ENCODE data around the gene UFC1.

The UFC1 gene

DNA sequence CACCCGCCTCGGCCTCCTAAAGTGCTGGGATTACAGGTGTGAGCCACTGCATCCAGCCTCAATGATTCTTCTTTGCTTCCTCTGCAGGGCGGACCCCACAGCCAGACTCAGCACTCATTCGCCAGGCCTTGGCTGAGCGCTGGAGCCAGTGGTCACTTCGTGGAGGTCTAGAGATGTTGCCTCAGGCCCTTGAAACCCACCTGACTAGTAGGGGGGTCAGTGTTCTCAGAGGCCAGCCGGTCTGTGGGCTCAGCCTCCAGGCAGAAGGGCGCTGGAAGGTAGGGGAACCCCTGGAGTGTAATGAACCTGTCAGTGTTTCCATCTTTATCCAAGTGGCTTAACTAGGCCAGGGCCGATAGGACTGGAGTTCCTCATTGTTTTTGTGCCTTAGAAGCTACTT is 15.1 kb downstream of the UFC1 start:
- DNase-seq (ENCODE audit: low spot score), result no peak
- H3K9me3 ChIP-seq (replicated peaks in 1 of 2; ENCODE audit: control insufficient read depth in 2 of 2, insufficient read depth in 1 of 2, low read depth in 1 of 2, low read length in 2 of 2), result no peaks in the 10 kb centered on the region

DNA sequence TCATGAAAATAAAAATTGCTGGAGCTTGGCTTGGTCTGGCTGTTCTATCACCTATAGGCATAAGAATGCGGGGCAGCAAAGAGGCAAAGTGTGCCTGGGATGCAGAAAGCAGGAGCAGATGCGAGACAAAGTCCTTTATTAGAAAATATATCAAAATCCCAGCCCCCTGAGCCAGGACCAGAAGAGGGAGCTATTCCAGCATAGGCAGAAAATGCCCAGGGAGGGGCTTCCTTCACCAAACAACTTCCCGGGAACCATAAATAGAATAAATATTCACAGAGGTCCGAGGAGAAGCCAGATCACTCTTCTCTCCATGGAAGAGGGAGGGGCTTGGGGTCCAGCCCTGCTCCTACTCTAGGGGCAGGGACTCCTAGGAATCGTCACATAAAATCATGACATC is 17.4 kb downstream of the UFC1 start:
- Histone ChIP-seq H3K4me1 (ENCODE audit: control insufficient read depth in 2 of 2, insufficient read depth in 1 of 2, low read depth in 1 of 2, low read length in 2 of 2) (peaks cover 2 to 3% of the 10 kb centered on the region in 2 donors), H3K4ac (ENCODE audit: low read length) (no peak overlapping the region), H3K36me3 (replicated peaks in 1 of 2; ENCODE audit: control insufficient read depth in 2 of 2, insufficient read depth in 2 of 2, low read length in 2 of 2) (peaks cover 50 to 69% of the 10 kb centered on the region in 2 donors), H3K23ac (ENCODE audit: low read depth, low read length, poor library complexity) (no peak overlapping the region), H3K27me3 (ENCODE audit: control insufficient read depth in 3 of 3, insufficient read depth in 3 of 3, low read depth in 1 of 3, low read length in 3 of 3) (no peaks in the 10 kb centered on the region), H2BK15ac (ENCODE audit: low read length) (no peak overlapping the region), H3K79me1 (ENCODE audit: low read depth, low read length) (peaks cover 2% of the 10 kb centered on the region), H2BK5ac (ENCODE audit: low read length) (no peak overlapping the region), H2BK120ac (ENCODE audit: low read depth, low read length) (no peak overlapping the region), H3K18ac (ENCODE audit: low read length) (no peak overlapping the region), H3K9me3 (replicated peaks in 1 of 2; ENCODE audit: control insufficient read depth in 2 of 2, insufficient read depth in 1 of 2, low read depth in 1 of 2, low read length in 2 of 2) (no peaks in the 10 kb centered on the region), H2BK12ac (ENCODE audit: low read length) (no peak overlapping the region), H3K4me2 (ENCODE audit: insufficient read depth, low read length, poor library complexity, severe bottlenecking) (no peak overlapping the region), H2AK5ac (ENCODE audit: low read depth, low read length) (no peak overlapping the region), H4K91ac (ENCODE audit: low read depth, low read length, poor library complexity) (no peak overlapping the region), H3K9ac (ENCODE audit: low read depth, low read length, poor library complexity) (no peak overlapping the region), H2AFZ (ENCODE audit: low read length) (no peak overlapping the region), H4K8ac (ENCODE audit: low read depth, low read length) (no peak overlapping the region), H3K27ac (replicated peaks; ENCODE audit: low read length) (no peak overlapping the region), H3K4me3 (ENCODE audit: low read length in 2 of 2) (no peak overlapping the region), H3K14ac (ENCODE audit: low read length) (no peak overlapping the region)
- no CpG with 5 or more reads among the region's 5 CpGs for WGBS, 2 donors (ENCODE audit: extremely low coverage in 2 of 2, insufficient read length in 2 of 2, insufficient replicate concordance in 1 of 2)
- DNase-seq (ENCODE audit: low spot score), result no peak

More for the DNA sequence above, 15.1 kb downstream of the UFC1 start:
- Histone ChIP-seq H2BK5ac (ENCODE audit: low read length) (no peak overlapping the region), H3K36me3 (replicated peaks in 1 of 2; ENCODE audit: control insufficient read depth in 2 of 2, insufficient read depth in 2 of 2, low read length in 2 of 2) (peaks cover 44 to 62% of the 10 kb centered on the region in 2 donors), H3K27me3 (ENCODE audit: control insufficient read depth in 3 of 3, insufficient read depth in 3 of 3, low read depth in 1 of 3, low read length in 3 of 3) (no peaks in the 10 kb centered on the region), H3K23ac (ENCODE audit: low read depth, low read length, poor library complexity) (no peak overlapping the region), H2BK15ac (ENCODE audit: low read length) (no peak overlapping the region), H3K79me1 (ENCODE audit: low read depth, low read length) (peaks cover 2% of the 10 kb centered on the region), H3K9ac (ENCODE audit: low read depth, low read length, poor library complexity) (no peak overlapping the region), H3K4me1 (ENCODE audit: control insufficient read depth in 2 of 2, insufficient read depth in 1 of 2, low read depth in 1 of 2, low read length in 2 of 2) (peaks cover 3 to 4% of the 10 kb centered on the region in 2 donors), H2AFZ (ENCODE audit: low read length) (no peak overlapping the region), H3K27ac (replicated peaks; ENCODE audit: low read length) (no peak overlapping the region), H4K91ac (ENCODE audit: low read depth, low read length, poor library complexity) (no peak overlapping the region), H3K18ac (ENCODE audit: low read length) (no peak overlapping the region), H2BK12ac (ENCODE audit: low read length) (no peak overlapping the region), H3K4me3 (ENCODE audit: low read length in 2 of 2) (no peak overlapping the region), H3K4ac (ENCODE audit: low read length) (no peak overlapping the region), H3K4me2 (ENCODE audit: insufficient read depth, low read length, poor library complexity, severe bottlenecking) (no peak overlapping the region), H4K8ac (ENCODE audit: low read depth, low read length) (no peak overlapping the region), H2AK5ac (ENCODE audit: low read depth, low read length) (no peak overlapping the region), H2BK120ac (ENCODE audit: low read depth, low read length) (no peak overlapping the region), H3K14ac (ENCODE audit: low read length) (no peak overlapping the region)
- no CpG with 5 or more reads among the region's 9 CpGs for WGBS, 2 donors (ENCODE audit: extremely low coverage in 2 of 2, insufficient read length in 2 of 2, insufficient replicate concordance in 1 of 2)

DNA sequence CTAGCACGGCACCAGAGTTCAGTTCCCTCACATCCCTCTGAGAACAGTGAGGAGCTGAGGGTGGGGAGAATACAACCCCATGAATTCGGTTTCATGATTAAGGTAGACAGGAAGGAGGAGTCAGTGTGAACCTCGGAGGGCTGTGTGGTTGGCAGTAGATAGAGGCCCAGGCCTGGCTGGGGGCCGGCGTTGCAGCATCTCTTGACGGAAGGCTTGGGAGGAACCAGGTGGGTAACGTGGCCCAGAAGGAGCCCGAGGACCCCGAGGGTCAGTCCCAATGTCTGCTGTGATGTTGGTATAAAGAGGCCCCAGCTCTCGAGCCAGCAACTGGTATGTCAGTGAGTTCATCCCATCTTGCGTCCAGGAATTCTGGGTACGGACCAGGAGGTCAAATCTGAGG is 17.9 kb downstream of the UFC1 start:
- no CpG with 5 or more reads among the region's 12 CpGs for WGBS, 2 donors (ENCODE audit: extremely low coverage in 2 of 2, insufficient read length in 2 of 2, insufficient replicate concordance in 1 of 2)
- Histone ChIP-seq H2BK15ac (ENCODE audit: low read length) (no peak overlapping the region), H4K8ac (ENCODE audit: low read depth, low read length) (no peak overlapping the region), H3K14ac (ENCODE audit: low read length) (no peak overlapping the region), H3K27ac (replicated peaks; ENCODE audit: low read length) (no peak overlapping the region), H3K18ac (ENCODE audit: low read length) (no peak overlapping the region), H2BK120ac (ENCODE audit: low read depth, low read length) (no peak overlapping the region), H3K4me2 (ENCODE audit: insufficient read depth, low read length, poor library complexity, severe bottlenecking) (no peak overlapping the region), H3K9me3 (replicated peaks in 1 of 2; ENCODE audit: control insufficient read depth in 2 of 2, insufficient read depth in 1 of 2, low read depth in 1 of 2, low read length in 2 of 2) (no peaks in the 10 kb centered on the region), H3K4me3 (ENCODE audit: low read length in 2 of 2) (no peak overlapping the region), H3K4me1 (ENCODE audit: control insufficient read depth in 2 of 2, insufficient read depth in 1 of 2, low read depth in 1 of 2, low read length in 2 of 2) (peaks cover 7% of the 10 kb centered on the region in 2 donors), H3K79me1 (ENCODE audit: low read depth, low read length) (peaks cover 3% of the 10 kb centered on the region), H3K36me3 (replicated peaks in 1 of 2; ENCODE audit: control insufficient read depth in 2 of 2, insufficient read depth in 2 of 2, low read length in 2 of 2) (peaks cover 50 to 69% of the 10 kb centered on the region in 2 donors), H3K4ac (ENCODE audit: low read length) (no peak overlapping the region), H4K91ac (ENCODE audit: low read depth, low read length, poor library complexity) (no peak overlapping the region), H2AFZ (ENCODE audit: low read length) (no peak overlapping the region), H3K9ac (ENCODE audit: low read depth, low read length, poor library complexity) (no peak overlapping the region), H2BK12ac (ENCODE audit: low read length) (no peak overlapping the region), H2AK5ac (ENCODE audit: low read depth, low read length) (no peak overlapping the region), H2BK5ac (ENCODE audit: low read length) (no peak overlapping the region), H3K27me3 (ENCODE audit: control insufficient read depth in 3 of 3, insufficient read depth in 3 of 3, low read depth in 1 of 3, low read length in 3 of 3) (no peaks in the 10 kb centered on the region), H3K23ac (ENCODE audit: low read depth, low read length, poor library complexity) (no peak overlapping the region)
- no peak for DNase-seq (ENCODE audit: low spot score)

DNA sequence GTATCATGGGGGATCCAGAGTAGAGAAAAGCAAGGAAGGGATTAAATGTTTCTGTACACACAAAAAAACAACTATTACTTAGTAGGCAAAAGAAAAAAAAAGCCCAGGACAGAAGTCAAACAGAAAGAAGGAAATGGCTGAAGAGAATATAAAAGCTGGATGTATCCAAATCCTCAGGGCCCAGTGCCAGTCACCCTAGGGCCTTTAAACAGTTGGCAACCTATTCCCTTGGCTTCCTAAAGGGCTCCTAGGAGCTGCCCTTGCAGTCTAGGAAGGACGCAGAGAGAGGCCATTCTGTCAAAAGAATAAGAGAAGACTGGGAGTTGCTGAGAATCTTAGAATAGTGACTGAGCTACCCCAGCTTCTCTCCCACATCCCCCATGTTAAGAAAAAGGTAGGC is 18.6 kb downstream of the UFC1 start:
- Histone ChIP-seq H3K9ac (ENCODE audit: low read depth, low read length, poor library complexity) (no peak overlapping the region), H3K4ac (ENCODE audit: low read length) (no peak overlapping the region), H2BK12ac (ENCODE audit: low read length) (no peak overlapping the region), H3K27ac (replicated peaks; ENCODE audit: low read length) (no peak overlapping the region), H4K91ac (ENCODE audit: low read depth, low read length, poor library complexity) (no peak overlapping the region), H3K79me1 (ENCODE audit: low read depth, low read length) (peaks cover 8% of the 10 kb centered on the region), H3K4me1 (ENCODE audit: control insufficient read depth in 2 of 2, insufficient read depth in 1 of 2, low read depth in 1 of 2, low read length in 2 of 2) (peaks cover 5 to 6% of the 10 kb centered on the region in 2 donors), H3K18ac (ENCODE audit: low read length) (no peak overlapping the region), H4K8ac (ENCODE audit: low read depth, low read length) (no peak overlapping the region), H2BK5ac (ENCODE audit: low read length) (no peak overlapping the region), H2BK15ac (ENCODE audit: low read length) (no peak overlapping the region), H3K9me3 (replicated peaks in 1 of 2; ENCODE audit: control insufficient read depth in 2 of 2, insufficient read depth in 1 of 2, low read depth in 1 of 2, low read length in 2 of 2) (no peaks in the 10 kb centered on the region), H3K23ac (ENCODE audit: low read depth, low read length, poor library complexity) (no peak overlapping the region), H2AFZ (ENCODE audit: low read length) (no peak overlapping the region), H3K27me3 (ENCODE audit: control insufficient read depth in 3 of 3, insufficient read depth in 3 of 3, low read depth in 1 of 3, low read length in 3 of 3) (no peaks in the 10 kb centered on the region), H2BK120ac (ENCODE audit: low read depth, low read length) (no peak overlapping the region), H3K36me3 (replicated peaks in 1 of 2; ENCODE audit: control insufficient read depth in 2 of 2, insufficient read depth in 2 of 2, low read length in 2 of 2) (peaks cover 50 to 69% of the 10 kb centered on the region in 2 donors), H3K14ac (ENCODE audit: low read length) (no peak overlapping the region), H3K4me2 (ENCODE audit: insufficient read depth, low read length, poor library complexity, severe bottlenecking) (no peak overlapping the region), H2AK5ac (ENCODE audit: low read depth, low read length) (no peak overlapping the region), H3K4me3 (ENCODE audit: low read length in 2 of 2) (no peak overlapping the region)
- WGBS, 2 donors (ENCODE audit: extremely low coverage in 2 of 2, insufficient read length in 2 of 2, insufficient replicate concordance in 1 of 2), result no CpG with 5 or more reads among the region's 1 CpG
- DNase-seq (ENCODE audit: low spot score), result no peak
